PFSK-1 (cell line): ENCODE measurements around the gene CORIN.

Experiments used
- FOXP2 ChIP-seq: optimal IDR thresholded peaks from 2 replicates; pipeline ENCODE3; 2011; ENCODE audit warnings: borderline replicate concordance, control low read depth, inconsistent platforms; ENCODE audit not compliant: insufficient read depth; ENCODE audit errors: extremely low read length, extremely low read depth
- POLR2AphosphoS5 ChIP-seq: IDR thresholded peaks from 2 replicates; pipeline ENCODE4 v1.6.1; 2012; ENCODE audit warnings: low read depth, mild to moderate bottlenecking, control low read depth, low read length, moderate library complexity
- REST ChIP-seq, 2 experiments: IDR thresholded peaks; 2 replicates each; pipeline versions ENCODE4 v1.6.1 to v1.8.0; 2011 to 2012; ENCODE audit warnings: low read depth in 2 of 2, low read length in 2 of 2, control low read depth in 1 of 2, inconsistent platforms in 1 of 2, mild to moderate bottlenecking in 1 of 2, moderate library complexity in 1 of 2; ENCODE audit not compliant: insufficient read depth in 1 of 2
- SIN3A ChIP-seq: IDR thresholded peaks from 2 replicates; pipeline ENCODE4 v1.6.1; 2012; ENCODE audit warnings: mild to moderate bottlenecking, low read length, moderate library complexity, borderline replicate concordance; ENCODE audit not compliant: insufficient read depth
- TAF1 ChIP-seq: IDR thresholded peaks from 2 replicates; pipeline ENCODE4 v1.6.1; 2012; ENCODE audit warnings: low read length, control low read depth, borderline replicate concordance; ENCODE audit not compliant: insufficient read depth

GRCh38 chr4:47572981-47573380, 264.9 kb downstream of the CORIN start:
- TF ChIP-seq POLR2AphosphoS5 (no peak), REST (IDR thresholded peaks at IDR 0.05; ENCODE audit: insufficient read depth in 1 of 2, low read depth in 2 of 2, low read length in 2 of 2) (no peak), TAF1 (no peak), SIN3A (no peak), FOXP2 (no peak)
